ENCODE data around the gene FAM161B. TPM values are rescaled to one million over a fixed set of nuclear protein-coding genes. Genes with fewer than 3 reads are reported as not detected.

Gene FAM161B
- total and polyA plus RNA-seq, 2 of the 13 experiments (the other 11 are each of a cell fraction or from before 2014, with no cell fraction given), result 1.6 to 2.0 TPM

DNA sequence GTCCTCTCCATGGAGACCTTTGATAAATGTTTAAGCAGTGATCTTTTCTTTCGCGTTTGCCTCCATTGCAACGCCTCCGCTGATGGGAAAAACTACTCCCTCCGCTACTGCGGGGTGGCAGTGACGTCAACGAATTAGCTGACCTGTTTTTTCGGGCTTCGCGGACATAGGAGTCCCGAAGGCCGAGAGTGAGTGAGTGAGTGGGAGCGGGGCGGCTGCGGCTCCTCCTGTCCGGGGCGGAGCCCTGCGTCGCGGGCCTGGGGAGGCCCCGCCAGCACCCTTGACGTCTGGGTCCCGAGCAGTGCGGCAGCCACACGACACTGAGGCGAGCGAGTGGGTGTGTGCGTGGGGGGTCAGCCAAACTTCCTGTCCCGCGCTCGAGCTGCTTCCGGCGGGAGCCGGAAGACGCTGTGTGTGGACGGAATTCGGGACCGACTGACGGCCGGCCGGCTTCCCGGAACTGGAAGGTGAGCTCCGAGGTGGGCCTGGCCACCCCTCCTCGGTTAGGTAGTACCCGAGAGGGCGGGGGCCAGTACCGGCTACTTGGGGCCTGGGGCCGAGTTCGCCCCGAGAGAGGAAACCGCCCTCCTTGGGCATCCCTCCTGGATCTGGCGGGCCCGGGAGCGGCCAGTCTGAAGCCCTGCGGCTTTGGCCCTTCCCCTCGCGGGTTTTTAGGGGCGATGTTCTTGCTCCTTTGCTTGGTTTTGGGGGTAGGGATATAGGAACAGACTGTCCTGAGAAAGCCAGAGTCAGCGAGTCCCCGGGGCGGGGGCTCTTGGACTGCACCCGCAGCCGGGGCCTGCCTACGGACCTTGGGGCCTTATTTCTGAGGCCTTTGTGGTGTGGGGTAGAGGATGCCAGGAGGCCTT, 63.2 kb downstream of the FAM161B start, which contains the start of gene ZNF410 (continued):
- TF ChIP-seq FOXK1 (CRISPR knock-in tag; IDR thresholded peaks at IDR 0.05; ENCODE audit: borderline replicate concordance, low read depth) (peak; percentile 62), MEIS1 (CRISPR knock-in tag; IDR thresholded peaks at IDR 0.05; ENCODE audit: borderline replicate concordance) (peak; percentile 59; the same call in 1 of the 2 replicates), CAMTA2 (CRISPR knock-in tag; IDR thresholded peaks at IDR 0.05; ENCODE audit: borderline replicate concordance) (0 out of 2 replicates have a peak, but pooled peaks have one; percentile 20), ZNF747 (CRISPR knock-in tag; IDR thresholded peaks at IDR 0.05; ENCODE audit: borderline replicate concordance) (peak; percentile 68; the same call in 1 of the 2 replicates), NFE2L2 (IDR thresholded peaks at IDR 0.05; ENCODE audit: low read length) (no peak), PCBP1 (IDR thresholded peaks at IDR 0.05; ENCODE audit: borderline replicate concordance, low read depth, low read length) (0 out of 2 replicates have a peak, but pooled peaks have one; percentile 64), JUN (CRISPR knock-in tag; IDR thresholded peaks at IDR 0.05) (peak; percentile 48; the same call in 1 of the 2 replicates), ZSCAN9 (CRISPR knock-in tag; IDR thresholded peaks at IDR 0.05; ENCODE audit: borderline replicate concordance) (peak; percentile 49; the same call in 1 of the 2 replicates), ZBTB20 (CRISPR knock-in tag; IDR thresholded peaks at IDR 0.05; ENCODE audit: borderline replicate concordance, low read depth) (peak; percentile 66; the same call in 1 of the 2 replicates), FOSL2 (CRISPR knock-in tag; IDR thresholded peaks at IDR 0.05) (peak; percentile 55), SP2 (CRISPR knock-in tag; IDR thresholded peaks at IDR 0.05) (0 out of 2 replicates have a peak, but pooled peaks have one; percentile 47), STAG1 (CRISPR knock-in tag; IDR thresholded peaks at IDR 0.05) (peak; percentile 21; the same call in 1 of the 2 replicates), ZNF678 (CRISPR knock-in tag; IDR thresholded peaks at IDR 0.05) (peak; percentile 78; the same call in 1 of the 2 replicates), NBN (conservative IDR thresholded peaks at IDR 0.05) (no peak), ZNF451 (CRISPR knock-in tag; IDR thresholded peaks at IDR 0.05) (no peak; the same call in 1 of the 2 replicates), ZNF616 (CRISPR knock-in tag; IDR thresholded peaks at IDR 0.05; ENCODE audit: low read depth) (peak; percentile 49; the same call in 1 of the 2 replicates), SAP130 (CRISPR knock-in tag; IDR thresholded peaks at IDR 0.05; ENCODE audit: low read depth) (peak; percentile 92), ZNF720 (CRISPR knock-in tag; IDR thresholded peaks at IDR 0.05) (no peak), HOXA7 (CRISPR knock-in tag; IDR thresholded peaks at IDR 0.05) (no peak), ZNF282 (IDR thresholded peaks at IDR 0.05; ENCODE audit: partially characterized antibody) (no peak), ZNF367 (CRISPR knock-in tag; IDR thresholded peaks at IDR 0.05; ENCODE audit: borderline replicate concordance) (no peak; the same call in 1 of the 2 replicates)
- TF ChIP-seq, protein P1, sequence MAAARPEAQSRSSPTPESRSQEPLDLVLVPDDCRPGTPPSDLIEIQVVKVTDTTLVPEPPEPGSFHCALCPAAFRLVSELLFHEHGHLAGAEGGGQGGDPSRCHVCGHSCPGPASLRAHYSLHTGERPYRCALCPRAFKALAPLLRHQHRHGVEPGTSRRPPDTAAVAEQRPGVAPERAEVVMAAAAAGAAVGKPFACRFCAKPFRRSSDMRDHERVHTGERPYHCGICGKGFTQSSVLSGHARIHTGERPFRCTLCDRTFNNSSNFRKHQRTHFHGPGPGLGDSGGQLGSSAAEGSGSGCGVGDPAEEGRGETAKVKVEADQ (CRISPR knock-in tag; IDR thresholded peaks at IDR 0.05; ENCODE audit: borderline replicate concordance), result peak; percentile 92; the same call in 1 of the 2 replicates
- TF ChIP-seq, protein P2, sequence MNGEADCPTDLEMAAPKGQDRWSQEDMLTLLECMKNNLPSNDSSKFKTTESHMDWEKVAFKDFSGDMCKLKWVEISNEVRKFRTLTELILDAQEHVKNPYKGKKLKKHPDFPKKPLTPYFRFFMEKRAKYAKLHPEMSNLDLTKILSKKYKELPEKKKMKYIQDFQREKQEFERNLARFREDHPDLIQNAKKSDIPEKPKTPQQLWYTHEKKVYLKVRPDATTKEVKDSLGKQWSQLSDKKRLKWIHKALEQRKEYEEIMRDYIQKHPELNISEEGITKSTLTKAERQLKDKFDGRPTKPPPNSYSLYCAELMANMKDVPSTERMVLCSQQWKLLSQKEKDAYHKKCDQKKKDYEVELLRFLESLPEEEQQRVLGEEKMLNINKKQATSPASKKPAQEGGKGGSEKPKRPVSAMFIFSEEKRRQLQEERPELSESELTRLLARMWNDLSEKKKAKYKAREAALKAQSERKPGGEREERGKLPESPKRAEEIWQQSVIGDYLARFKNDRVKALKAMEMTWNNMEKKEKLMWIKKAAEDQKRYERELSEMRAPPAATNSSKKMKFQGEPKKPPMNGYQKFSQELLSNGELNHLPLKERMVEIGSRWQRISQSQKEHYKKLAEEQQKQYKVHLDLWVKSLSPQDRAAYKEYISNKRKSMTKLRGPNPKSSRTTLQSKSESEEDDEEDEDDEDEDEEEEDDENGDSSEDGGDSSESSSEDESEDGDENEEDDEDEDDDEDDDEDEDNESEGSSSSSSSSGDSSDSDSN (CRISPR knock-in tag; IDR thresholded peaks at IDR 0.05), result peak; percentile 98
- TF ChIP-seq, protein P3, sequence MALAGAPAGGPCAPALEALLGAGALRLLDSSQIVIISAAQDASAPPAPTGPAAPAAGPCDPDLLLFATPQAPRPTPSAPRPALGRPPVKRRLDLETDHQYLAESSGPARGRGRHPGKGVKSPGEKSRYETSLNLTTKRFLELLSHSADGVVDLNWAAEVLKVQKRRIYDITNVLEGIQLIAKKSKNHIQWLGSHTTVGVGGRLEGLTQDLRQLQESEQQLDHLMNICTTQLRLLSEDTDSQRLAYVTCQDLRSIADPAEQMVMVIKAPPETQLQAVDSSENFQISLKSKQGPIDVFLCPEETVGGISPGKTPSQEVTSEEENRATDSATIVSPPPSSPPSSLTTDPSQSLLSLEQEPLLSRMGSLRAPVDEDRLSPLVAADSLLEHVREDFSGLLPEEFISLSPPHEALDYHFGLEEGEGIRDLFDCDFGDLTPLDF (CRISPR knock-in tag; IDR thresholded peaks at IDR 0.05), result peak; percentile 93
- TF ChIP-seq, protein P4, sequence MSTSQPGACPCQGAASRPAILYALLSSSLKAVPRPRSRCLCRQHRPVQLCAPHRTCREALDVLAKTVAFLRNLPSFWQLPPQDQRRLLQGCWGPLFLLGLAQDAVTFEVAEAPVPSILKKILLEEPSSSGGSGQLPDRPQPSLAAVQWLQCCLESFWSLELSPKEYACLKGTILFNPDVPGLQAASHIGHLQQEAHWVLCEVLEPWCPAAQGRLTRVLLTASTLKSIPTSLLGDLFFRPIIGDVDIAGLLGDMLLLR (CRISPR knock-in tag; IDR thresholded peaks at IDR 0.05), result peak; percentile 57; the same call in 1 of the 2 replicates

Data from HepG2 (cell line).